SK-N-SH (cell line): ENCODE data around the gene EPB41L4B.

Source experiments
- EZH2phosphoT487 ChIP-seq: fragments of 200-600 bp; sonication (generic); IDR thresholded peaks from 2 replicates; pipeline ENCODE4 v1.6.1; 2017; ENCODE audit warnings: low read depth, mixed run types, mild to moderate bottlenecking, antibody characterized with exemption, moderate library complexity, borderline replicate concordance
- TF ChIP-seq, protein P1 (sequence below): fragments of 200-600 bp; sonication (generic); IDR thresholded peaks from 2 replicates; pipeline ENCODE4 v1.6.1; 2017; ENCODE audit warnings: antibody characterized with exemption, mild to moderate bottlenecking, moderate library complexity

DNA sequence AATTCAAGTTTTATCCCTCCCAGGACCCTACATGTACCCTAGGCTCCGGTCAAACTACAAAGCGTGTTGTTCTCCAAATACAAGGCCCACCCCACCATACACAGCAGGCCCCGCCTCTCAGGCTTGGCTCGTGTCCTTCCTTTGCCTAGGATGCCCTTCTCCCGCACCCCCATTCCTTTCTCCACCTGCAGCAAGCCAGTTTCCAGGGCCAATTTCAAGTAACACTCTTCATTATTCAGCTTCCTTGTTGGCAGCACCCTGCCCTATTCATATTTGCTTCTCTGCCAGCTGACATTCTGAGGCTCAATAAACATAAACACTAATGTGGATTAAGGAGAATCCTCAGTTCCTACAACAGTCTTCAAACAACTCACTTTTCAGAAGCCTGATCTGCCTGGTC is 31.7 kb downstream of the EPB41L4B start:
- TF ChIP-seq, protein P1, sequence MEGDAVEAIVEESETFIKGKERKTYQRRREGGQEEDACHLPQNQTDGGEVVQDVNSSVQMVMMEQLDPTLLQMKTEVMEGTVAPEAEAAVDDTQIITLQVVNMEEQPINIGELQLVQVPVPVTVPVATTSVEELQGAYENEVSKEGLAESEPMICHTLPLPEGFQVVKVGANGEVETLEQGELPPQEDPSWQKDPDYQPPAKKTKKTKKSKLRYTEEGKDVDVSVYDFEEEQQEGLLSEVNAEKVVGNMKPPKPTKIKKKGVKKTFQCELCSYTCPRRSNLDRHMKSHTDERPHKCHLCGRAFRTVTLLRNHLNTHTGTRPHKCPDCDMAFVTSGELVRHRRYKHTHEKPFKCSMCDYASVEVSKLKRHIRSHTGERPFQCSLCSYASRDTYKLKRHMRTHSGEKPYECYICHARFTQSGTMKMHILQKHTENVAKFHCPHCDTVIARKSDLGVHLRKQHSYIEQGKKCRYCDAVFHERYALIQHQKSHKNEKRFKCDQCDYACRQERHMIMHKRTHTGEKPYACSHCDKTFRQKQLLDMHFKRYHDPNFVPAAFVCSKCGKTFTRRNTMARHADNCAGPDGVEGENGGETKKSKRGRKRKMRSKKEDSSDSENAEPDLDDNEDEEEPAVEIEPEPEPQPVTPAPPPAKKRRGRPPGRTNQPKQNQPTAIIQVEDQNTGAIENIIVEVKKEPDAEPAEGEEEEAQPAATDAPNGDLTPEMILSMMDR: no peak
- no peak for TF ChIP-seq EZH2phosphoT487
